Keratinocyte (primary cell): Measurements from ENCODE around the gene UPB1.

Source experiments
- CTCF ChIP-seq, 3 experiments: IDR thresholded peaks in 1 of 3; conservative IDR thresholded peaks in 1 of 3; optimal IDR thresholded peaks in 1 of 3; 2 replicates in 2 of 3; 3 replicates in 1 of 3; pipeline versions ENCODE3 to v1.5.1; 2011; ENCODE audit warnings: low read length in 3 of 3, mild to moderate bottlenecking in 3 of 3, moderate library complexity in 2 of 3, control low read depth in 1 of 3, inconsistent platforms in 1 of 3; ENCODE audit not compliant: insufficient read depth in 2 of 3; ENCODE audit errors: extremely low read depth in 1 of 3
- EZH2 ChIP-seq: IDR thresholded peaks from one replicate; pipeline ENCODE4 v1.6.1; 2012; ENCODE audit warnings: inconsistent platforms, mild to moderate bottlenecking, low read length, moderate library complexity

DNA sequence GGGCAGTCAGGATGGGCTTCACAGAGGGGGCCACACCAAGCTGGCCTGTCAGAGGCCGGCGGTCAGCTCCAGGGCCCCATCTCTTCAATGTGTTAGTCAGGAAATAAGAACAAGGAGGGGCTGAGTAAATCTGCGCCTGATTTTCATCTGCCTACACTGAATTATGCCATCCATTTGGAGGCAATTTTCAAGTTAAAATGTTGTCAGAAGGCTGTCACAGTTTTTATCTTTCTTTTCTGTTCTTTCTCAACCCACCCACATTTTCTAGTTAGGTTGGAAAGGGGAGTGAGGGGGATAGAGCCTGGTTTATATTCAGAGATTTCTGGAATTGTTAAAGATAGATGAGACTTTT lies 48.9 kb upstream of the UPB1 start:
- TF ChIP-seq CTCF (optimal IDR thresholded peaks at IDR 0.05 in 1 of 3, IDR thresholded peaks at IDR 0.05 in 1 of 3, conservative IDR thresholded peaks at IDR 0.05 in 1 of 3; ENCODE audit: extremely low read depth in 1 of 3, insufficient read depth in 2 of 3, low read length in 3 of 3) (no peak), EZH2 (no peak)
